ENCODE measurements around the gene SLC25A38. TPM values are rescaled to one million over a fixed set of nuclear protein-coding genes. Genes with fewer than 3 reads are reported as not detected.

Gene SLC25A38, protein sequence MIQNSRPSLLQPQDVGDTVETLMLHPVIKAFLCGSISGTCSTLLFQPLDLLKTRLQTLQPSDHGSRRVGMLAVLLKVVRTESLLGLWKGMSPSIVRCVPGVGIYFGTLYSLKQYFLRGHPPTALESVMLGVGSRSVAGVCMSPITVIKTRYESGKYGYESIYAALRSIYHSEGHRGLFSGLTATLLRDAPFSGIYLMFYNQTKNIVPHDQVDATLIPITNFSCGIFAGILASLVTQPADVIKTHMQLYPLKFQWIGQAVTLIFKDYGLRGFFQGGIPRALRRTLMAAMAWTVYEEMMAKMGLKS
- total RNA-seq, result 10 to 100 TPM; 45.6 to 71.6 (median 54.9) TPM

DNA sequence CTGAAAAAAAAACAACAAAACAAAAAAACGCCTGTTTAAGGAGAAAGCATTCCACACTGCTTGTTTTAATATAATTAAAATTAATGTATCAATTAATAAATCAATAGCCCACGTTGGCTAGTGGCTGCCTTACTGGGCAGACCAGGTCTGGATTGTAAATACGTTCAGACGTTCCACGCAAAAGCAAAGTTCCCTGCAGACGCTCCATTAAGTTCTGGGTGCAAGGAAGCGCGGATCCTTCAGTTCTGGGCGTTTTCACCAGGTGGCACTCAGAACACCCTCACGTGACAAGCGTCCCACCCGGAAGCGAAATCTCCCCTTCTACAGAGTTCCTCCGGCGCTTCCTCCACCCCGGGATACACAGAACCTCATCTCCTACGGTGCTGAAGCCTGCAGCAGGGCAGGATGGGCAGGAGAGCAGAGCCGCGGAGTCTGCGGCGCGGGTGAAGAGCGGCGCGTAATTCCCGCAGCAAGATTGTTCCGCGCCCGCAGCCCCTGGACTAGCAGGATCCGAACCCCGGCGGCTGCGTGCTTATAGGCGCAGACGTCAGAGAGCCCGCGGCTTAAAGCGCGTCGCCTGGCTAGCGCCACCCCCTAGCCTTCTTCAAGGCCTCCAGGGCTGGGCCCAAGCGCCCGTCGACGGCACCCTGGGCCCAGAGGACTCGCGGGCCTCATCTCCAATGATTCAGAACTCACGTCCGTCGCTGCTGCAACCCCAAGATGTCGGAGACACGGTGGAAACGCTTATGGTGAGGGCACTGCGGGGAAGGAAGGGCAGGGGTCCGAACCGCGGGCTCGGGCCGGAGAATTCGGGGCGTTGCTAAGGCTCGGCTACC lies at the start of gene SLC25A38:
Gene SLC25A38, plus strand, starts transcription at position 326 of the 836 bp plus-strand sequence. Its CDS starts 355 bp downstream, at position 681.
- peak in 1 of 2 donors; percentile 66 for TF ChIP-seq POLR2A (IDR thresholded peaks at IDR 0.05)
- peak in 3 of 6 experiments; percentile 27 to 32 (median 29) for TF ChIP-seq CTCF (IDR thresholded peaks at IDR 0.05)
- intact Hi-C loops (cut with DNase I), result loop anchor here (10.0 kb wide), 1 partner anchor 198 kb away; no protein-coding TSS in a partner anchor
- H3K36me3 ChIP-seq, result no peaks in the 10 kb centered on the region
- H3K4me1 ChIP-seq, result peaks cover 22 to 28% of the 10 kb centered on the region in 2 donors
- H3K4me3 ChIP-seq (replicated peaks in 1 of 3), result peak within 1 kb of the TSS; percentile 49 to 74 (median 73)
- H3K27ac ChIP-seq, result peak within 1 kb of the TSS; percentile 91
- 0 to 1% methylated on average over 23 to 56 of the region's 62 CpGs for WGBS, 2 donors
- no peaks in the 10 kb centered on the region for H3K27me3 ChIP-seq
- H3K9me3 ChIP-seq, result no peaks in the 10 kb centered on the region
- DNase-seq, result peak; percentile 82 to 84

GRCh38 chr3:39333607-39334006 lies 49.6 kb upstream of the SLC25A38 start:
- Histone ChIP-seq H3K27me3 (no peaks in the 10 kb centered on the region), H3K9me3 (no peaks in the 10 kb centered on the region), H3K27ac (no peak overlapping the region), H3K36me3 (no peaks in the 10 kb centered on the region), H3K4me3 (replicated peaks in 1 of 3) (no peak overlapping the region), H3K4me1 (no peaks in the 10 kb centered on the region)
- intact Hi-C loops (cut with DNase I), result no loop called here
- TF ChIP-seq CTCF (IDR thresholded peaks at IDR 0.05) (no peak), POLR2A (IDR thresholded peaks at IDR 0.05) (no peak)
- no peak for DNase-seq

DNA sequence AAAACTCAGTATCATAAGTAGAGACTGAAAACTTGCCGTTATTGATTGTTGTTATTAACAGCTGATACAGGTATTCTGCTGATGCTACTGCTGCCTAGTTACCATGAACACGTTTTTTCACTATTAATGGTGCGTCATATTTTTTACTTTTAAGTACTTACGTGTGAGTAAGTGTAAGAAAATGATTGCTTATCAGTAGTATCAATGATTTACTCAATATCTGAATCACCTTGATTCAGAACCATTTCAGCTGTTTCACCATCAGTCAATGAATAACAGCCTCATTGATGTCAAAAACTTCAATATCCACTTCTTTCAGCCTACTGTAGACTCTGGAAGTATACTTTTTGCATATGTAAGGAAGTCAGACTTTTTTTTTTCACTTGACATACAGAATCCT lies 49.0 kb upstream of the SLC25A38 start:
- WGBS, 2 donors, result 87 to 91% methylated on average over 4 of the region's 4 CpGs
- Histone ChIP-seq H3K27me3 (no peaks in the 10 kb centered on the region), H3K4me1 (no peaks in the 10 kb centered on the region), H3K9me3 (no peaks in the 10 kb centered on the region), H3K4me3 (replicated peaks in 1 of 3) (no peak overlapping the region), H3K36me3 (no peaks in the 10 kb centered on the region), H3K27ac (no peak overlapping the region)
- TF ChIP-seq POLR2A (IDR thresholded peaks at IDR 0.05), result no peak
- TF ChIP-seq CTCF (IDR thresholded peaks at IDR 0.05), result no peak
- intact Hi-C loops (cut with DNase I), result no loop called here
- no peak for DNase-seq

- no peaks in the 10 kb centered on the region for H3K36me3 ChIP-seq
- intact Hi-C loops (cut with DNase I), result no loop called here
- no peaks in the 10 kb centered on the region for H3K4me1 ChIP-seq
- TF ChIP-seq POLR2A (IDR thresholded peaks at IDR 0.05) (no peak), CTCF (IDR thresholded peaks at IDR 0.05) (no peak)
- no peak overlapping the region for H3K4me3 ChIP-seq (replicated peaks in 1 of 3)
- H3K27me3 ChIP-seq, result no peaks in the 10 kb centered on the region
- H3K27ac ChIP-seq, result no peak overlapping the region
- H3K9me3 ChIP-seq, result no peaks in the 10 kb centered on the region
- no peak for DNase-seq
- 91 to 93% methylated on average over 1 of the region's 1 CpG for WGBS, 2 donors
These were observed 45.0 kb upstream of the SLC25A38 start for GRCh38 chr3:39338201-39338600.

GRCh38 chr3:39339086-39339485 lies 44.1 kb upstream of the SLC25A38 start:
- TF ChIP-seq CTCF (IDR thresholded peaks at IDR 0.05), result no peak
- TF ChIP-seq POLR2A (IDR thresholded peaks at IDR 0.05), result no peak
- no peak for DNase-seq
- WGBS, 2 donors, result 35 to 80% methylated on average over 1 of the region's 1 CpG

More at GRCh38 chr3:39339086-39339485, 44.1 kb upstream of the SLC25A38 start:
- Histone ChIP-seq H3K4me3 (replicated peaks in 1 of 3) (no peak overlapping the region), H3K36me3 (no peaks in the 10 kb centered on the region), H3K27me3 (no peaks in the 10 kb centered on the region), H3K27ac (no peak overlapping the region), H3K9me3 (no peaks in the 10 kb centered on the region), H3K4me1 (no peaks in the 10 kb centered on the region)
- intact Hi-C loops (cut with DNase I), result no loop called here

Data from thyroid gland (tissue), 4 donors.